ENCODE measurements around the gene REXO2. TPM values are rescaled to one million over a fixed set of nuclear protein-coding genes. Genes with fewer than 3 reads are reported as not detected.

The REXO2 gene
- total and polyA plus RNA-seq, 2 of the 13 experiments (the other 11 are each of a cell fraction or from before 2014, with no cell fraction given), result 95.6 to 104 TPM

- TF ChIP-seq FOXP4 (CRISPR knock-in tag; IDR thresholded peaks at IDR 0.05) (peak; percentile 61), MLX (CRISPR knock-in tag; IDR thresholded peaks at IDR 0.05) (no peak), ZNF552 (CRISPR knock-in tag; IDR thresholded peaks at IDR 0.05; ENCODE audit: borderline replicate concordance) (0 out of 2 replicates have a peak, but pooled peaks have one; percentile 77), SOX13 (IDR thresholded peaks at IDR 0.05) (no peak), SOX13 (CRISPR knock-in tag; conservative IDR thresholded peaks at IDR 0.05 in 1 of 2, IDR thresholded peaks at IDR 0.05 in 1 of 2) (no peak; a peak in 1 of 4 replicates), ZNF446 (CRISPR knock-in tag; IDR thresholded peaks at IDR 0.05) (no peak; the same call in 1 of the 2 replicates), NFRKB (IDR thresholded peaks at IDR 0.05) (0 out of 2 replicates have a peak, but pooled peaks have one; percentile 27), ZNF550 (CRISPR knock-in tag; IDR thresholded peaks at IDR 0.05; ENCODE audit: borderline replicate concordance) (no peak), HMG20A (CRISPR knock-in tag; IDR thresholded peaks at IDR 0.05; ENCODE audit: borderline replicate concordance) (peak; percentile 13; the same call in 1 of the 2 replicates), ZNF468 (CRISPR knock-in tag; IDR thresholded peaks at IDR 0.05) (no peak), ATF7 (IDR thresholded peaks at IDR 0.05) (no peak), ATF7 (CRISPR knock-in tag; IDR thresholded peaks at IDR 0.05) (peak; percentile 50; the same call in 1 of the 2 replicates), TCF7L2 (IDR thresholded peaks at IDR 0.05; ENCODE audit: low read depth, low read length) (no peak), ZNF770 (CRISPR knock-in tag; IDR thresholded peaks at IDR 0.05) (0 out of 2 replicates have a peak, but pooled peaks have one; percentile 26), RAD21 (CRISPR knock-in tag; IDR thresholded peaks at IDR 0.05) (no peak), ZNF839 (CRISPR knock-in tag; IDR thresholded peaks at IDR 0.05; ENCODE audit: borderline replicate concordance) (no peak; the same call in 1 of the 2 replicates)
- TF ChIP-seq, protein P1, sequence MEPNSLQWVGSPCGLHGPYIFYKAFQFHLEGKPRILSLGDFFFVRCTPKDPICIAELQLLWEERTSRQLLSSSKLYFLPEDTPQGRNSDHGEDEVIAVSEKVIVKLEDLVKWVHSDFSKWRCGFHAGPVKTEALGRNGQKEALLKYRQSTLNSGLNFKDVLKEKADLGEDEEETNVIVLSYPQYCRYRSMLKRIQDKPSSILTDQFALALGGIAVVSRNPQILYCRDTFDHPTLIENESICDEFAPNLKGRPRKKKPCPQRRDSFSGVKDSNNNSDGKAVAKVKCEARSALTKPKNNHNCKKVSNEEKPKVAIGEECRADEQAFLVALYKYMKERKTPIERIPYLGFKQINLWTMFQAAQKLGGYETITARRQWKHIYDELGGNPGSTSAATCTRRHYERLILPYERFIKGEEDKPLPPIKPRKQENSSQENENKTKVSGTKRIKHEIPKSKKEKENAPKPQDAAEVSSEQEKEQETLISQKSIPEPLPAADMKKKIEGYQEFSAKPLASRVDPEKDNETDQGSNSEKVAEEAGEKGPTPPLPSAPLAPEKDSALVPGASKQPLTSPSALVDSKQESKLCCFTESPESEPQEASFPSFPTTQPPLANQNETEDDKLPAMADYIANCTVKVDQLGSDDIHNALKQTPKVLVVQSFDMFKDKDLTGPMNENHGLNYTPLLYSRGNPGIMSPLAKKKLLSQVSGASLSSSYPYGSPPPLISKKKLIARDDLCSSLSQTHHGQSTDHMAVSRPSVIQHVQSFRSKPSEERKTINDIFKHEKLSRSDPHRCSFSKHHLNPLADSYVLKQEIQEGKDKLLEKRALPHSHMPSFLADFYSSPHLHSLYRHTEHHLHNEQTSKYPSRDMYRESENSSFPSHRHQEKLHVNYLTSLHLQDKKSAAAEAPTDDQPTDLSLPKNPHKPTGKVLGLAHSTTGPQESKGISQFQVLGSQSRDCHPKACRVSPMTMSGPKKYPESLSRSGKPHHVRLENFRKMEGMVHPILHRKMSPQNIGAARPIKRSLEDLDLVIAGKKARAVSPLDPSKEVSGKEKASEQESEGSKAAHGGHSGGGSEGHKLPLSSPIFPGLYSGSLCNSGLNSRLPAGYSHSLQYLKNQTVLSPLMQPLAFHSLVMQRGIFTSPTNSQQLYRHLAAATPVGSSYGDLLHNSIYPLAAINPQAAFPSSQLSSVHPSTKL (CRISPR knock-in tag; IDR thresholded peaks at IDR 0.05), result peak; percentile 49
- TF ChIP-seq, protein P2, sequence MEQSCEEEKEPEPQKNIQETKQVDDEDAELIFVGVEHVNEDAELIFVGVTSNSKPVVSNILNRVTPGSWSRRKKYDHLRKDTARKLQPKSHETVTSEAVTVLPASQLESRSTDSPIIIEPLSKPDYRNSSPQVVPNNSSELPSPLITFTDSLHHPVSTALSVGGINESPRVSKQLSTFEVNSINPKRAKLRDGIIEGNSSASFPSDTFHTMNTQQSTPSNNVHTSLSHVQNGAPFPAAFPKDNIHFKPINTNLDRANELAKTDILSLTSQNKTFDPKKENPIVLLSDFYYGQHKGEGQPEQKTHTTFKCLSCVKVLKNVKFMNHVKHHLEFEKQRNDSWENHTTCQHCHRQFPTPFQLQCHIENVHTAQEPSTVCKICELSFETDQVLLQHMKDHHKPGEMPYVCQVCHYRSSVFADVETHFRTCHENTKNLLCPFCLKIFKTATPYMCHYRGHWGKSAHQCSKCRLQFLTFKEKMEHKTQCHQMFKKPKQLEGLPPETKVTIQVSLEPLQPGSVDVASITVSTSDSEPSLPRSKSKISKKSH (CRISPR knock-in tag; IDR thresholded peaks at IDR 0.05; ENCODE audit: borderline replicate concordance), result peak; percentile 91
Measured at GRCh38 chr11:114400216-114400914, 38.9 kb upstream of the REXO2 start, which contains the start of the genes C11orf71 and RBM7 (continued).

Measured in HepG2 (cell line).